ENCODE data around the gene UGT2B11. TPM values are rescaled to one million over a fixed set of nuclear protein-coding genes. Genes with fewer than 3 reads are reported as not detected.

The UGT2B11 gene
- total and polyA plus RNA-seq, 2 donors (not counting 3 experiments of a cell fraction or from before 2014, with no cell fraction given), result not detected

GRCh38 chr4:69239557-69240168 lies 25.1 kb upstream of the UGT2B11 start:
- Histone ChIP-seq H3K79me2 (ENCODE audit: control insufficient read depth, insufficient read depth, low read length) (no peaks in the 10 kb centered on the region), H3K27ac (ENCODE audit: insufficient read depth, low read depth, low read length) (no peak overlapping the region), H2AFZ (ENCODE audit: low read depth, low read length) (no peak overlapping the region), H3K9me3 (replicated peaks; ENCODE audit: control insufficient read depth, insufficient read depth, low read length) (no peaks in the 10 kb centered on the region), H3K36me3 (ENCODE audit: control insufficient read depth in 2 of 2, extremely low read depth in 1 of 2, insufficient read depth in 2 of 2, low read length in 2 of 2) (no peaks in the 10 kb centered on the region), H3K9me1 (replicated peaks; ENCODE audit: control insufficient read depth, extremely low read depth, insufficient read depth, low read length) (no peaks in the 10 kb centered on the region), H4K20me1 (replicated peaks; ENCODE audit: control insufficient read depth, extremely low read depth, insufficient read depth, low read length) (no peaks in the 10 kb centered on the region), H3K27me3 (ENCODE audit: control insufficient read depth in 2 of 2, insufficient read depth in 2 of 2, low read length in 2 of 2) (no peaks in the 10 kb centered on the region), H3K4me2 (ENCODE audit: insufficient read depth, low read length) (no peak overlapping the region), H3K4me3 (replicated peaks in 1 of 3; ENCODE audit: insufficient read depth in 1 of 3, low read depth in 1 of 3, low read length in 3 of 3) (no peak overlapping the region), H3K4me1 (ENCODE audit: control insufficient read depth, extremely low read depth, insufficient read depth, low read length) (no peaks in the 10 kb centered on the region), H3K9ac (replicated peaks; ENCODE audit: extremely low read depth, insufficient read depth, low read length) (no peak overlapping the region)
- ChIA-PET POLR2A (no interaction called here), CTCF (no interaction called here)
- FAIRE-seq (no peak), DNase-seq (ENCODE audit: low read depth, low spot score) (no peak)
- dilution Hi-C loops (cut with MboI; ENCODE audit: extremely low pct_ligation_motif_present, low sequenced_read_pairs), result no loop called here
- no TSS peak for BruUV-seq (replicated peaks)
- TF ChIP-seq CTCF (IDR thresholded peaks at IDR 0.05; ENCODE audit: extremely low read depth in 1 of 2, insufficient read depth in 1 of 2, low read depth in 1 of 2, low read length in 2 of 2) (no peak), JUN (IDR thresholded peaks at IDR 0.05; ENCODE audit: borderline replicate concordance, insufficient read depth, insufficient read length, low read depth) (no peak), MAX (IDR thresholded peaks at IDR 0.05; ENCODE audit: insufficient read depth, insufficient read length) (no peak), POLR2AphosphoS5 (IDR thresholded peaks at IDR 0.05; ENCODE audit: insufficient read depth, low read depth, low read length) (no peak), GATA2 (IDR thresholded peaks at IDR 0.05; ENCODE audit: insufficient read depth, insufficient read length, low read depth, low read length) (no peak), EZH2 (IDR thresholded peaks at IDR 0.05; ENCODE audit: borderline replicate concordance, low read depth, low read length, severe bottlenecking) (no peak), POLR2A (IDR thresholded peaks at IDR 0.05; ENCODE audit: low read depth, low read length) (no peak), MYC (IDR thresholded peaks at IDR 0.05; ENCODE audit: low read depth, low read length) (no peak), FOS (IDR thresholded peaks at IDR 0.05; ENCODE audit: borderline replicate concordance, insufficient read depth, low read length) (no peak)
- intact Hi-C loops (cut with micrococcal nuclease), result no loop called here

All from endothelial cell of umbilical vein (primary cell).